HUES64 (cell line): ENCODE data around the gene NEDD8. TPM values are rescaled to one million over a fixed set of nuclear protein-coding genes. Genes with fewer than 3 reads are reported as not detected.

Source experiments
- H3K27ac ChIP-seq: 2 replicates; pipeline ENCODE4 v1.7.0; 2013; ENCODE audit warnings: low read depth, low read length, inconsistent platforms
- H3K27me3 ChIP-seq: 2 replicates; pipeline ENCODE4 v1.6.1; 2013; ENCODE audit warnings: mild to moderate bottlenecking, low read length; ENCODE audit not compliant: insufficient read depth
- H3K36me3 ChIP-seq: 2 replicates; pipeline ENCODE4 v1.6.1; 2013; ENCODE audit warnings: mild to moderate bottlenecking, low read length; ENCODE audit not compliant: insufficient read depth
- H3K4me1 ChIP-seq: 2 replicates; pipeline ENCODE4 v1.6.1; 2013; ENCODE audit warnings: mild to moderate bottlenecking, low read length, moderate library complexity; ENCODE audit not compliant: insufficient read depth
- H3K4me3 ChIP-seq: 2 replicates; pipeline ENCODE4 v1.5.1; 2013; ENCODE audit warnings: mild to moderate bottlenecking, low read length, moderate library complexity
- H3K9ac ChIP-seq: 2 replicates; pipeline ENCODE4 v1.6.1; 2013; ENCODE audit warnings: mild to moderate bottlenecking, low read depth, low read length
- H3K9me3 ChIP-seq: 2 replicates; pipeline ENCODE4 v1.6.1; 2013; ENCODE audit warnings: low read depth, low read length; ENCODE audit not compliant: insufficient read depth
- WGBS: fragments of 150-250, 120-280 bp; methylation state at CpG from one replicate; pipeline ENCODE4 v1.1.7; 2013; ENCODE audit warnings: missing lambda C conversion rate; 5-methylcytosine and 5-hydroxymethylcytosine counted together
- polyA plus RNA-seq, 2 experiments: library from polyadenylated mRNA; stranded (reverse); fragments of 50-300 nt; gene quantifications; one replicate each; pipeline ENCODE4 v1.2.3, GENCODE V29; 2013

Gene NEDD8
- 181 TPM for polyA plus RNA-seq (2013, experiment 1 of 2)
- polyA plus RNA-seq (2013, experiment 2 of 2) = 203 TPM

DNA sequence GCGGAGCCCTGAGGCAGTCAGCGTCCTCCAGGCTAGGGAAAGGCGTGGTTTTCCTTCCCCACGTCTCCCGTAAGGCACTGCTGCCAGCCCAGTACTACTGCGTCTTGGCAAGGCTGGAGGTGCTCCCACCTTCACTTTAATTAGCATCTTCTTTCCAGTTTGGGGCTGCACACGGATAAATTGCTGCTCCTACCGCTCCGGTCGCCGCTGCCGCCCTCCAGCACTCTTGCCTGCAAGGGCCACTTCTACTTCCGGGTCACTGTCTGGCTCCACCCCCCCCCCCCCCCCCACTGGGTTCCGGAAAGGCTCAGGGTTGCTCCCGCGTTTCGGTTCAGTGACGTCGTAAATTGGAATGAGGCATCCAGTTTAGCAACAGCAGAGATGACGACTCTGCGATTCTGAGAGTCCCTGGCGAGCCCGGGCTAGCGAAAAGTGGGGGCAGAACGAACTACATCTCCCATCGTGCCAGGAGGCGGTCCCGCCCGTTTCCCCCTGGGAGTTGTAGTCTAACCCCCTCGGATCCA is at the start of gene NEDD8:
TSS of gene NEDD8 (minus strand) at position 247 of the 524 bp plus-strand sequence. CDS start at position 147, 100 bp downstream.
- Histone ChIP-seq H3K27ac (peak within 1 kb of the TSS; percentile 94), H3K4me1 (0 out of 2 replicates have a peak, but pooled peaks cover 5% of the 10 kb centered on the region), H3K9ac (peak within 1 kb of the TSS; percentile 81), H3K4me3 (peak within 1 kb of the TSS; percentile 74), H3K36me3 (peaks cover 45% of the 10 kb centered on the region), H3K9me3 (no peaks in the 10 kb centered on the region), H3K27me3 (no peaks in the 10 kb centered on the region)
- WGBS = under 1% methylated on average over 30 of the region's 30 CpGs

- H3K4me3 ChIP-seq = no peak overlapping the region
- no peaks in the 10 kb centered on the region for H3K27me3 ChIP-seq
- 90% methylated on average over 7 of the region's 7 CpGs for WGBS
- H3K9ac ChIP-seq = no peak overlapping the region
- H3K36me3 ChIP-seq = no peaks in the 10 kb centered on the region
- no peak overlapping the region for H3K27ac ChIP-seq
- no peaks in the 10 kb centered on the region for H3K4me1 ChIP-seq
- H3K9me3 ChIP-seq = no peaks in the 10 kb centered on the region
Observed at GRCh38 chr14:24281636-24282035, 49.5 kb upstream of the NEDD8 start.

DNA sequence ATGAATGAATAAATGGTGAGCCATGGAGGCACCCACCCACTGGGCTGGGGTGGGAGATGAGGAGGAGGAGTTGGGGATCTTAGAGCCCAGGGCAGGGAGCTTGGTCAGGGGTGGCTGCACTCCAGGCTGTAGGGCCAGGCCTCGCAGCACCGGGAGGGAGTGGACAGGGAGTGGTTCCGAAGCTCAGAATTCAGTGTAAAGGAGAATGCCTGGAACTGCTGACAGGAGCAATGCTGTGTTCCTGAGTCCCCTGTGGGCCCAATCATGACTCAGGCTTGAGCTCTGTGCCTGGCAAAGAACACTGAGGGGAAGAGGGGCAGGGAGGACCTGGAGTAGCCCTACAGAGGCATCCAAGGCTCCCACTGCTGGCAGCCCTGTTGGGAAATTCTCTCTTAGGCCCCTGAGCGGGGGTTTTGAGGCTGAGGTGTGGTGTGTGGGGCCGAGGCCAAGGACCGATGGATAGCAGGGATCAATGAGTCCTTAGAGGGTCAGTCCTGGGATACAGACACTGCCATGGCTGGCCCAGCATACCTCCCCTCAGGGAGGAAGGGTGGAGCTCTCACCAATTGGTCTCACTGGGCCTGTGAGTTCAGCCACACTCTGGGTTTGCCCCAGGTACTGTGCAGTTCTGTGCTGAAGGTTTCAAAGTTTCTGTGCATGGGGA is 48.8 kb upstream of the NEDD8 start:
- Histone ChIP-seq H3K9ac (no peak overlapping the region), H3K27ac (no peak overlapping the region), H3K4me3 (no peak overlapping the region), H3K36me3 (no peaks in the 10 kb centered on the region), H3K27me3 (no peaks in the 10 kb centered on the region), H3K9me3 (no peaks in the 10 kb centered on the region), H3K4me1 (no peaks in the 10 kb centered on the region)
- 92% methylated on average over 6 of the region's 6 CpGs for WGBS

DNA sequence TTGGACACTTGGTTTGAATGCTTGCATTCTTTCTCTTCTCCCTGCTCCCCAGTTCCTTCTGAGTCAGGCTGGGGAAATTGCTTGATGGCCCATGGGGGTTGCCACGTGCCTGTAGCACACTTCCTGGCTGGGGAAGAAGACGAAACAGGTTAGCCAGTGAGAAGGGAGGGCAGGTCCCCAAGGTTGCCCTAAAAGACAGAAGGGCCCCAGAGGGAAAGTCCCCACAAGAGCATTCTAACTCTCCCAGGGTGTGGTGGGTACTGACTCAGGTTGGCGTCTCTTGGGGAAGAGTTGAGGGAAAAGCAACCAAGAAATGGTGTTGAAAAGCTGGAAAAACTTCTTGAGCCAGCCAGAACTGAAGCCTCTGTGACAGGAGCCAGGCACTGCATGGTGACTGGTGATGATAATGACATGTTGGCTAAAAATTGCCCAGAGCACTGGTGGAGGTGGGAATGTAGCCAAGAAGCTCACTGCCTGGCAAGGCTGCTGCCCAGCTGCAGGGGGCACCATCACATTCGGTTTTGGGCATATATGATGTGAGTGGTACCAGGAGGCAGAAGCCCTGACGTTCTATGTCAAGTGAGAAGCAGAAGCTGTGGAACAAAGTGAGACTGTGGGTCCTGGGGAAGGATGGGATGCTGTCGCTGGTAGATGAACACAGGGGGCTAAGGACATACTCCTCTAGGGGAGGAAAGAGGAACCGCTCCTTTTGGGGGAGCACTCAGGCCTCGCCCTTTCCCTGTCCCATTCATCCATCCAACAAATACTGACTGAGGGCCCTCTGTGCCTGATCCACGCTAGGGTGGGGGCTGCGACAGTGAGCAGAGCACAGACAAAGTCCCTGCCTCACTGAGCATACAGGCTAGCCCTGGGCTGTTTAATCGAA is 47.4 kb upstream of the NEDD8 start:
- Histone ChIP-seq H3K4me3 (no peak overlapping the region), H3K27me3 (no peaks in the 10 kb centered on the region), H3K36me3 (no peaks in the 10 kb centered on the region), H3K4me1 (no peaks in the 10 kb centered on the region), H3K27ac (no peak overlapping the region), H3K9me3 (no peaks in the 10 kb centered on the region), H3K9ac (no peak overlapping the region; the same call in 1 of the 2 replicates)
- 90% methylated on average over 11 of the region's 11 CpGs for WGBS

DNA sequence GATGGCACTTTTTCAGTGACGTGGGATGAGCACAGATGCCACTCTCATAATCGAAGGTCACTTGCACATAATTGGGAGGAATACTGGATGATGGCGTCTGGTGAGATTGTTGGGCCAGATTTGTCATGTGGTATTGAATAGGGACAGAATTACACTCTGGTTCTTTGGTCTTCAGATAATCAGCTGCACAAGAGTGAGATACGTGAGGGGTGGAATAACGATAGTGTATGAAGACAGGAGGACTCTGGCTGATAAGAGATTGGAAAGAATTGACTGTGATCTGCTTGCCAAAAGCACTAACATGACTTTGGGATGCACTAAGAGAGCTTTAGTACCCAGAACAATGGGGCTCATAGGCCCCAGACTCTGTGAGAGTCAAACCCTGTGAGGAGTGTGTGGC is 46.3 kb upstream of the NEDD8 start:
- H3K4me3 ChIP-seq = no peak overlapping the region
- H3K9ac ChIP-seq = no peak overlapping the region
- H3K36me3 ChIP-seq = no peaks in the 10 kb centered on the region
- H3K27ac ChIP-seq = no peak overlapping the region
- H3K4me1 ChIP-seq = no peaks in the 10 kb centered on the region
- H3K9me3 ChIP-seq = no peaks in the 10 kb centered on the region
- no peaks in the 10 kb centered on the region for H3K27me3 ChIP-seq
- WGBS = 94% methylated on average over 5 of the region's 5 CpGs

GRCh38 chr14:24277606-24278321 is 45.6 kb upstream of the NEDD8 start:
- Histone ChIP-seq H3K27ac (no peak overlapping the region), H3K27me3 (no peaks in the 10 kb centered on the region), H3K9ac (no peak overlapping the region; the same call in 1 of the 2 replicates), H3K9me3 (no peaks in the 10 kb centered on the region), H3K4me1 (no peaks in the 10 kb centered on the region), H3K4me3 (no peak overlapping the region), H3K36me3 (no peaks in the 10 kb centered on the region)
- WGBS = 94% methylated on average over 11 of the region's 11 CpGs

DNA sequence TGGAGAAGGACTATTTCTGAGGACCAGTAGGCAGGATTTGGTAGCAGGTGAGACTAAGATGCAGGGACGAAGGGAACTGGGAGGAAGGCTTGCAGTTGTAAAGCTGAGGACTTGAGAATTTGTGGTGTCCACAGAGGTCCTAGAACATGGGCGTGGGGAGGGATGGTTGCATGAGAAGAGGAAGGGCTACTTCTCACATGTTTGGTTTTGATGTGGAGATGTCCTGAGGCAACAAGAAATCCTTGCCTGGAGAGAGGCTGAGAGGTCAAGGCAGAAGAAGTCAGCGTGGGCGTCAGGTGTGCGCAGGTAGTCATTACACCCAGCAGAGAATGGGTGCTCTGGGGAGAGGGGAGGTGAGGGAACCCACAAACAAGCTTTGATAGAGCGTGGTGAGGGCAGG is 44.9 kb upstream of the NEDD8 start:
- Histone ChIP-seq H3K4me3 (no peak overlapping the region), H3K27me3 (no peaks in the 10 kb centered on the region), H3K9ac (no peak overlapping the region), H3K27ac (no peak overlapping the region), H3K9me3 (no peaks in the 10 kb centered on the region), H3K36me3 (no peaks in the 10 kb centered on the region), H3K4me1 (no peaks in the 10 kb centered on the region)
- WGBS = 94% methylated on average over 6 of the region's 6 CpGs

GRCh38 chr14:24274101-24274543 is 42.0 kb upstream of the NEDD8 start:
- Histone ChIP-seq H3K4me3 (no peak overlapping the region), H3K4me1 (no peaks in the 10 kb centered on the region), H3K27ac (no peak overlapping the region), H3K9ac (no peak overlapping the region), H3K9me3 (no peaks in the 10 kb centered on the region), H3K27me3 (no peaks in the 10 kb centered on the region), H3K36me3 (no peaks in the 10 kb centered on the region)
- 88% methylated on average over 3 of the region's 3 CpGs for WGBS

- Histone ChIP-seq H3K27me3 (no peaks in the 10 kb centered on the region), H3K27ac (no peak overlapping the region), H3K4me1 (no peaks in the 10 kb centered on the region), H3K4me3 (no peak overlapping the region), H3K36me3 (no peaks in the 10 kb centered on the region), H3K9me3 (no peaks in the 10 kb centered on the region), H3K9ac (no peak overlapping the region)
- WGBS = 83% methylated on average over 2 of the region's 3 CpGs
Observed at GRCh38 chr14:24273422-24273998, 41.3 kb upstream of the NEDD8 start.

GRCh38 chr14:24272467-24272866 is 40.3 kb upstream of the NEDD8 start:
- Histone ChIP-seq H3K9me3 (no peaks in the 10 kb centered on the region), H3K9ac (no peak overlapping the region), H3K4me3 (no peak overlapping the region), H3K27ac (no peak overlapping the region), H3K4me1 (no peaks in the 10 kb centered on the region), H3K36me3 (0 out of 2 replicates have a peak, but pooled peaks cover 4% of the 10 kb centered on the region), H3K27me3 (no peaks in the 10 kb centered on the region)
- WGBS = 86% methylated on average over 2 of the region's 2 CpGs
